H1 (cell line): ENCODE measurements around the gene GDNF. TPM values are rescaled to one million over a fixed set of nuclear protein-coding genes. Genes with fewer than 3 reads are reported as not detected.

Experiments
- CTCF ChIA-PET: fragments of 300-600 bp; sonication (Branson Sonifier 250); formaldehyde crosslinking; loops from one replicate; lab custom pipeline; 2021; ENCODE audit not compliant: partially characterized antibody; lab: Charles Lee
- POLR2A ChIA-PET: fragments of 300-600 bp; sonication (Branson Sonifier 250); formaldehyde crosslinking; loops from one replicate; lab custom pipeline; 2021; ENCODE audit warnings: inconsistent platforms; ENCODE audit not compliant: partially characterized antibody; lab: Charles Lee
- DNase-seq, 2 experiments: peaks; one replicate each; pipeline versions ENCODE4 v3.0.0 to v3.0.0-alpha.2; 2010 to 2022; ENCODE audit warnings: low spot score in 2 of 2, low read depth in 1 of 2, mixed read lengths in 1 of 2
- FAIRE-seq: peaks from 2 replicates; lab custom pipeline; 2011; peaks lifted over from hg19 to GRCh38; lab: Jason Lieb, UNC
- H2AFZ ChIP-seq: 2 replicates; pipeline ENCODE4 v1.8.1; 2012; ENCODE audit warnings: low read length, inconsistent platforms
- H2AK5ac ChIP-seq: 2 replicates; pipeline ENCODE4 v1.6.1; 2013; ENCODE audit warnings: low read depth, low read length
- H2BK120ac ChIP-seq: replicated peaks from 2 replicates; pipeline ENCODE3; 2013; ENCODE audit warnings: low read depth, low read length, inconsistent platforms
- H2BK12ac ChIP-seq: 2 replicates; pipeline ENCODE4 v1.6.1; 2013; ENCODE audit warnings: low read depth, low read length
- H2BK15ac ChIP-seq: 2 replicates; pipeline ENCODE4 v1.6.1; 2013; ENCODE audit warnings: low read length
- H2BK20ac ChIP-seq: 2 replicates; pipeline ENCODE4 v1.6.1; 2013; ENCODE audit warnings: low read length
- H2BK5ac ChIP-seq: 2 replicates; pipeline ENCODE4 v1.6.1; 2013; ENCODE audit warnings: low read depth, low read length
- H3K14ac ChIP-seq: 2 replicates; pipeline ENCODE4 v1.6.1; 2013; ENCODE audit warnings: inconsistent platforms; ENCODE audit not compliant: insufficient read length
- H3K18ac ChIP-seq: 2 replicates; pipeline ENCODE4 v1.6.1; 2013; ENCODE audit warnings: low read length; ENCODE audit errors: extremely low read depth
- H3K23ac ChIP-seq: 2 replicates; pipeline ENCODE4 v1.6.1; 2013; ENCODE audit warnings: inconsistent platforms; ENCODE audit not compliant: insufficient read length
- H3K23me2 ChIP-seq: 2 replicates; pipeline ENCODE4 v1.6.1; 2013; ENCODE audit warnings: low read depth, low read length
- H3K27ac ChIP-seq: 2 replicates; pipeline ENCODE4 v1.6.1; 2011; ENCODE audit warnings: low read depth, low read length, inconsistent platforms
- H3K27me3 ChIP-seq, 4 experiments: replicated peaks in 1 of 4; 1 replicate in 1 of 4; 2 replicates in 3 of 4; pipeline versions ENCODE4 v1.6.1 to v1.8.1; 2011 to 2013; ENCODE audit warnings: low read length in 3 of 4, mild to moderate bottlenecking in 3 of 4, inconsistent platforms in 2 of 4, mixed read lengths in 2 of 4, moderate library complexity in 1 of 4; ENCODE audit not compliant: control insufficient read depth in 3 of 4, insufficient read depth in 3 of 4; ENCODE audit errors: extremely low read depth in 1 of 4
- H3K36me3 ChIP-seq, 4 experiments: 2 replicates each; pipeline versions ENCODE4 v1.6.1 to v1.8.1; 2011 to 2013; ENCODE audit warnings: mild to moderate bottlenecking in 4 of 4, low read length in 3 of 4, moderate library complexity in 2 of 4, control low read depth in 1 of 4, inconsistent platforms in 1 of 4; ENCODE audit not compliant: insufficient read depth in 4 of 4, control insufficient read depth in 2 of 4
- H3K4ac ChIP-seq: replicated peaks from 2 replicates; pipeline ENCODE3; 2013; ENCODE audit warnings: low read length, low read depth, mixed read lengths, inconsistent platforms; ENCODE audit not compliant: insufficient read length
- H3K4me1 ChIP-seq, 4 experiments: replicated peaks in 1 of 4; 1 replicate in 1 of 4; 2 replicates in 3 of 4; pipeline versions ENCODE4 v1.6.1 to v1.8.1; 2011 to 2013; ENCODE audit warnings: low read length in 3 of 4, inconsistent platforms in 2 of 4, mixed read lengths in 1 of 4; ENCODE audit not compliant: insufficient read depth in 4 of 4, control insufficient read depth in 3 of 4
- H3K4me2 ChIP-seq, 2 experiments: 2 replicates each; pipeline versions ENCODE4 v1.6.1 to v1.8.1; 2011 to 2013; ENCODE audit warnings: low read depth in 2 of 2, low read length in 2 of 2, control low read depth in 1 of 2, inconsistent platforms in 1 of 2, mild to moderate bottlenecking in 1 of 2; ENCODE audit not compliant: insufficient read depth in 1 of 2
- H3K4me3 ChIP-seq, 4 experiments: fragments of 200-600, 300-600 bp in 1 of 4; sonication (generic), shearing (Covaris generic), sonication (Bioruptor Twin) in 1 of 4; 2 replicates each; pipeline versions ENCODE4 v1.5.1 to v1.8.1; 2011 to 2016; ENCODE audit warnings: low read length in 4 of 4, low read depth in 3 of 4, control low read depth in 2 of 4, inconsistent platforms in 2 of 4, mild to moderate bottlenecking in 2 of 4, mixed read lengths in 1 of 4, moderate library complexity in 1 of 4; ENCODE audit not compliant: insufficient read depth in 2 of 4; ENCODE audit errors: extremely low read depth in 1 of 4
- H3K56ac ChIP-seq: replicated peaks from 2 replicates; pipeline ENCODE3; 2013; ENCODE audit warnings: low read depth, mild to moderate bottlenecking, mixed read lengths, low read length, inconsistent platforms; ENCODE audit not compliant: insufficient read length
- H3K79me1 ChIP-seq: 2 replicates; pipeline ENCODE4 v1.6.1; 2013; ENCODE audit warnings: low read depth, low read length, control low read depth
- H3K79me2 ChIP-seq, 2 experiments: 2 replicates each; pipeline versions ENCODE4 v1.6.1 to v1.8.1; 2012 to 2013; ENCODE audit warnings: low read length in 2 of 2, mild to moderate bottlenecking in 2 of 2, inconsistent platforms in 1 of 2; ENCODE audit not compliant: insufficient read depth in 2 of 2, control insufficient read depth in 1 of 2
- H3K9ac ChIP-seq, 4 experiments: replicated peaks in 1 of 4; 1 replicate in 1 of 4; 2 replicates in 3 of 4; pipeline versions ENCODE4 v1.6.1 to v1.8.1; 2011 to 2013; ENCODE audit warnings: low read depth in 3 of 4, low read length in 3 of 4, control low read depth in 2 of 4, mild to moderate bottlenecking in 2 of 4, moderate library complexity in 2 of 4, inconsistent platforms in 1 of 4; ENCODE audit errors: extremely low read depth in 1 of 4
- H3K9me3 ChIP-seq, 2 experiments: 2 replicates each; pipeline versions ENCODE4 v1.6.1 to v1.8.1; 2012 to 2013; ENCODE audit warnings: mild to moderate bottlenecking in 2 of 2, moderate library complexity in 2 of 2, control low read depth in 1 of 2, inconsistent platforms in 1 of 2, low read depth in 1 of 2, low read length in 1 of 2, mixed read lengths in 1 of 2; ENCODE audit not compliant: insufficient read depth in 2 of 2
- H4K20me1 ChIP-seq, 2 experiments: replicated peaks in 1 of 2; 2 replicates each; pipeline versions ENCODE3 to v1.8.1; 2011 to 2013; ENCODE audit warnings: inconsistent platforms in 2 of 2, low read length in 2 of 2, mild to moderate bottlenecking in 1 of 2; ENCODE audit not compliant: insufficient read depth in 2 of 2, control insufficient read depth in 1 of 2
- H4K5ac ChIP-seq: 2 replicates; pipeline ENCODE4 v1.6.1; 2013; ENCODE audit warnings: low read length, low read depth, mixed read lengths, inconsistent platforms; ENCODE audit not compliant: insufficient read length
- H4K8ac ChIP-seq: 2 replicates; pipeline ENCODE4 v1.8.0; 2013; ENCODE audit warnings: mild to moderate bottlenecking, moderate library complexity, low read length, inconsistent platforms; ENCODE audit not compliant: insufficient read depth; ENCODE audit errors: extremely low read depth
- H4K91ac ChIP-seq: replicated peaks from 2 replicates; pipeline ENCODE3; 2013; ENCODE audit warnings: low read length, mixed read lengths, inconsistent platforms; ENCODE audit not compliant: insufficient read length
- SP4 ChIP-seq: IDR thresholded peaks from 2 replicates; pipeline ENCODE4 v1.6.1; 2012; ENCODE audit warnings: low read length, inconsistent platforms
- SUZ12 ChIP-seq: fragments of 200-600 bp; sonication (generic); IDR thresholded peaks from 2 replicates; pipeline ENCODE4 v1.6.1; 2012; ENCODE audit warnings: mild to moderate bottlenecking, inconsistent platforms, low read length, moderate library complexity, mixed read lengths
- TEAD4 ChIP-seq: IDR thresholded peaks from 2 replicates; pipeline ENCODE4 v1.6.1; 2012; ENCODE audit warnings: low read depth, low read length, inconsistent platforms, mixed read lengths
- WGBS, 2 experiments: shearing (Covaris generic) in 1 of 2; methylation state at CpG; one replicate each; pipeline versions ENCODE4 v1.1.6 to v1.1.7; 2013 to 2015; ENCODE audit warnings: low lambda C conversion rate in 2 of 2, mixed read lengths in 2 of 2, inconsistent platforms in 1 of 2, low coverage in 1 of 2, missing lambda C conversion rate in 1 of 2; ENCODE audit not compliant: insufficient replicate concordance in 2 of 2, insufficient coverage in 1 of 2, insufficient read length in 1 of 2; ENCODE audit errors: extremely low coverage in 1 of 2, missing lambda C conversion rate in 1 of 2; 5-methylcytosine and 5-hydroxymethylcytosine counted together
- polyA plus RNA-seq, 7 experiments: library from polyadenylated mRNA; depleted of rRNA in 3 of 7; stranded (reverse) in 5 of 7; unstranded in 2 of 7; fragments of >200 nt in 5 of 7; fragments of 200-250 nt in 2 of 7; gene quantifications; 1 replicate in 5 of 7; 2 replicates in 1 of 7; 4 replicates in 1 of 7; pipeline versions ENCODE4 v1.2.1 to v1.2.3, GENCODE V29; 2011 to 2013; ENCODE audit warnings: missing spikeins in 2 of 7, mixed read lengths in 2 of 7
- total RNA-seq: library from RNA; stranded (reverse); fragmentation: NEBNext Ultra II Directional; extraction: Animal tissue kit (Norgen Biotek cat#: 25700); gene quantifications from 2 replicates; pipeline ENCODE4 v1.2.1, GENCODE V29; 2021

The GDNF gene
- total and polyA plus RNA-seq, 2 of the 8 experiments (the other 6 are each of a cell fraction or from before 2014, with no cell fraction given) = 0.15 to 2.0 TPM

DNA sequence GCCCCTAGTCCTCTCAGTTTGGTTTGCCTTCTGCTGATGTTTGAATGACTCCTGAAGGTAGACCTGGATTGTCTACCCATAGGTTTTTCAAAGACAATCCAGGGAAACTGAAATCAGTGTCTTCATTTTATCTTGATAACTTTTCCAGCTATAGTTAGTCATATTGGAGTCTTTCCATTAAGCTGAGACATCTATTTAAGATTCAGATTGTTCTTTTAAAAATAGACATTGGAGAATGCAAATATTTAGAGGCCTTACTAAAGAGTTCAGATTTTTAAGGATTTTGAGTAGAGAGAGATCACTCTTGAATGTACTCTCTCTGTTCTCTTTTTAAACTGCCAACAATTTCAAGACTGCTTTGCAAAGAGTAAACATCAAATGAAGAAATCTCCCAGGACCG lies 69.1 kb downstream of the GDNF start:
- Histone ChIP-seq H3K4me2 (no peak overlapping the region), H2BK5ac (no peak overlapping the region), H3K79me1 (no peaks in the 10 kb centered on the region), H3K23me2 (no peaks in the 10 kb centered on the region), H3K4me3 (no peak overlapping the region), H3K79me2 (no peaks in the 10 kb centered on the region), H2BK20ac (no peak overlapping the region), H2BK120ac (no peak overlapping the region), H4K8ac (no peak overlapping the region), H2BK15ac (no peak overlapping the region), H3K9me3 (peaks cover 9 to 14% of the 10 kb centered on the region in 2 experiments; a peak in 3 of 4 replicates), H3K9ac (no peak overlapping the region), H3K4ac (no peak overlapping the region), H2BK12ac (no peak overlapping the region), H3K23ac (no peak overlapping the region), H3K18ac (no peak overlapping the region), H3K56ac (no peak overlapping the region), H3K4me1 (no peaks in the 10 kb centered on the region), H3K36me3 (no peaks in the 10 kb centered on the region), H4K20me1 (no peaks in the 10 kb centered on the region), H2AK5ac (no peak overlapping the region), H2AFZ (no peak overlapping the region), H4K5ac (no peak overlapping the region), H3K27ac (no peak overlapping the region), H4K91ac (no peak overlapping the region), H3K14ac (no peak overlapping the region), H3K27me3 (no peaks in the 10 kb centered on the region)
- DNase-seq (no peak), FAIRE-seq (no peak)
- no peak for TF ChIP-seq SP4
- TF ChIP-seq TEAD4 = no peak
- TF ChIP-seq SUZ12 = no peak
- ChIA-PET CTCF (interaction anchor here (0.9 to 2.0 kb wide), 2 partner anchors 421 to 423 kb away, joined by 3 to 5 read pairs; no protein-coding TSS in a partner anchor), POLR2A (no interaction called here)
- WGBS, 2 experiments = 78% methylated on average over 1 of the region's 1 CpG; no CpG with 5 or more reads in 1 of the 2 experiments
